Measurements from ENCODE around the gene SOWAHA.

SOWAHA gene

DNA sequence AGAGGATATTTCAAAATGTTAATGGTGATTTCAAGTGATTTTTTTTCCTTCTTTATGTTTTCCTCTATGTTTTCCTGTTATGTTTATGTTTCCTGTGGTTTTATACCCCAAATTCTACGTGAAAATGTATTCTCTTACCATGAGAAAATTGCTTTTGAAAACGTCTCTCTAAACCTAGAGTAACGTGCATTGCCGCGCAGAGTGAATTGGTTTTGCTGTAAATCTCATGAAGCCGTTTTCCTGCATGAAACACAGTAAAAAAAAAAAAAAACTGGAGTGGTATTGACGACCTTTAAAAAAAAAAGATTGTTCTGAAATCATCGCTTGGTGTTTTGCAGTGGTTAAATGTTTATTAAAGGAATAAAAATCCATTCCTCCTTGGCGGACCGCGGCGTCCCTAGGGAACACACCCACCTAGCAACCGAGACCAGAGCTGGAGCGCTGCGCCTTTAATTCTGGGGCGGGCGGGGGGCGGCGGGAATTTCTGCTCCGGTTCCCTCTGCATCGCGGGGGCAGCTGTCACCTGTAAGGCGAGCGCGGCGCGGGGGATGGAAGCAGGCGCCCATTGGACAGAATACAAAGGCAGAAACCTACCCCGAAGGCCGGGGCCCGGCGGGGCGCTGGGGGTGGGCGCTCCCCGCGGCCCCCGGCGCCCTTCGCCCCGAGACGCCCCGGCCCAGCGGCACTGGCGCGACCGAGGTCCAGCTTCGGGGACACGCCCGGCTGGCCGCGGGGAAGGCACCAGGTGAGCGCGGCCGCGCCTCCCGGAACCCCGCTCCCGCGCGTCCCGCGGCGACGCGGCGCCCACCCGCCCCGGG, at the start of gene SOWAHA:
TSS of gene SOWAHA (plus strand) at position 522 of the 818 bp plus-strand sequence. CDS start 320 bp downstream, outside the sequence.
- DNase-seq, result no peak

DNA sequence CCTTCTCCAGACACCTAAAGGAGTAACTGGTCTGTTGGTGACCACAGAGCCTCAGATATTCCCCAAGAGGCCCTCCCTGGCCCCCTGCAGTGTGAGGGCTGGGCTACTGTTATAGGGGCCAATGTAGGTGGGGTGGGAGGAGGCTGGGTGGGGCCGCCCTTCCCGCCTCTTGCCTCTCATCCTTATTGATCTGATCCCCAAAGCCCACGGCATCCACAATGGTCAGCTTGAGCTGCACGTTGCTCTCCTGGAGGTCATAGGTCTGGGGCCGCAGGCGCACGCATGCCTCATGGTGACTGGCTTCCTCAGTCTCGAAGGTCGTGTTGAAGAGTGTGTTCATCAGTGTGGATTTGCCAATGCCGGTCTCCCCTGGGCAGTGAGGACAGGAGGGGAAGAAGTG, 49.1 kb upstream of the SOWAHA start:
- no peak for DNase-seq

DNA sequence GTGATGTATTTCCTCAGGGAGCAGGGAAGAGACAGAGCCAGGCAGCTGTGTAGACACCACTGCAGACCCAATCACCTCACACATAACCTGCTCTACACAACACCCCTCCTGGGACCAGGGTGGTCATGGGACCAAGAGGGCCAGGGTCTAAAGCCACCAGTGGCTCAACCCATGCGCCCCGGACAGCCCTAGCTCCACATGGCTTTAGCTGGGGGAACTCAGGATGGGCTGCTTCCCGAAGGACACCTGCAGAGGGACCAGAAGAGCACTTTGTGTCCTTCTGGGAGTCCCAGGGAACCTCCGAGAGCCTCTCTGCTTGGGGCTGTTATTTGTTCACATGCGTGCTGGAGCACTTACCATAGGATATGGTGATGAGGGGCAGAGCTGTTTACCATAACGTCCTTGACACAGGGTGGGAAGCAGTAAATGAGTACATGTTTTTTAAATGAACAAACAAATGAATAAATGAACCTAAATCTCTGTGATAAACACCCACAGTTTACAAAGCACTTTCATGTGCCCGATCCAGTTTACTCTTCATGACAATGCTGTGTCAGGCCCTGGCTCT, 48.3 kb upstream of the SOWAHA start:
- no peak for DNase-seq

DNA sequence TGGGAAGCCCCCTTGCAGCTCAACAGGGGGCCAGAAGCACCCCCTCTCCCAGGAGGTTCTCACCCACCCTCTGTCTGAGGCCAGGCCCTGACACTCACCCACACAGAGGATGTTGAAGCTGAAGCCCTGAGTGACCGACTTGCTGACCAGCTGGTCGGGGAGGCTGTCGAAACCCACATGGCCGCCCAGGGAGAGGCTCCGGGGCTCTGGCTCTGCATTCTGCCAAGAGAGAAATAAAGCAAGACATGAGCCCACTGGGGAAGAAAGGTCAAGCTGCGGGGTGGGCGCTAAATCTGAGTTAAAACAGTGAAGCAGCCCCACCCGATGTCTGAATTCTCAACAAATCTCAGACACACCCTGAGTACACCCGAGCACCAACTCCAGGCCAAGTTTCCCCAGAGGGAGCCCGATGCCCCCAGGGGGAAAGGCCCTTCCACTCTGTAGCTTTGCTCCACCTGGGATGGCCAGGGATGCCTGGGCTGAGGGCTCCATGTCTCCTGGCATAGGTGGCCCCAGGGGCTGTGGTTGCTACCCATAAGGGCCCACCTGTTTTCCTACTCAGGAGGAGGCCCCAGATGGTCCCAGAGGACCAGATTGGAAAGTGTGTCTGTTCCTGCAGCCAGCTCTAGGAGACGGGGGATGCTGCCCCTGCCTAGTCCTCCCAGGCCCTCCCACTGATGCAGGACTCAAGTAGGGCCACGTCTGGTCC, 47.6 kb upstream of the SOWAHA start:
- DNase-seq, result no peak

DNA sequence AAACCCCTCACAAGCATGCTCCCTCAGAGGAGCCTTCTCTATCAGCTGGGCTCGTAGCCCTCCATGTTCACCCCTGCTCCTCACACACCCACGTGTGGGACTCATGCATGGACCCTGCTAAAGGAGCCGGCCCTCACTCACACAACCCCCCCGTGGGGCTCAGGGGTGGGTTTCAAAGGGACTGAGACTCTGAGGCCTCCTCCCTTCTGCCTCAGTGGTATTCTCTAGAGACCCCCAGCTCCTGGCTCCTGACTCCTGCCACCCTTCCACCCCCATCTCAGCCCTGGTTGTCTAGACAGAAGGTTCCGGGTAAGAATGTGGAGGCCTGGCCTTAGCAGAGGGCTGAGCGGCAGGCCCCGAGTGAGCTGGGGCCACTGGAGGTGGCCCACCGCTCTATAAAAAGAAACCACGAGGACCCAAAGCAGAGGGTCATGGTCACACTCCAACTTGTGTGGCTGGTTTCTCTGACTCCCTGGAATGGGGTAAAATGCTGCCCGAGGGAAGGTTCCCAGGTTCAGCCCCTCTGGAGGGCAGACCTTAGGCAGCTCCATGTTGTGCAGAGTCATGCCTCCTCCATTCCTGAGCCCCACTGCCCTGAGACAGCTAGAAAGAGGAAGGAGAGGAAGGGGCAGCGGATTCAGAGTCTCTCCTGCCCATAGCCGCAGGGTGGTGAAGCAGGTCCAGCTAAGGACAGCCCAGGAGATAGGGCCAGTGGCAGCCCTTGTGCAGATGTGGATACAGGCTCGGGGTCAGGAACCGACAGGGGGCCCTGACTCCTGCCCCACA, 46.9 kb upstream of the SOWAHA start:
- DNase-seq, result no peak

DNA sequence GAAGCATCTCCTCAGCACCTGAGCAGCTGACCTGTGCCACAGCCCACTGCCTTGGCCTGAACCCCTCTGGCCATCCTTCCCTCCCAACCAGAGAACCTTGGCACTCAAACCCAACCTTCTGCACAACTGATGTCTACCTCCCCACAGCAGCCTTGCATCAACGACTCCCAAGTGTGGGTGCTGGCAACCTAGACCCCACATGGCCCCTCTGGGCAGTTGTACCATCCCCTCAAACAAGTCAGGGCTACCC, 46.4 kb upstream of the SOWAHA start:
- DNase-seq, result no peak

DNA sequence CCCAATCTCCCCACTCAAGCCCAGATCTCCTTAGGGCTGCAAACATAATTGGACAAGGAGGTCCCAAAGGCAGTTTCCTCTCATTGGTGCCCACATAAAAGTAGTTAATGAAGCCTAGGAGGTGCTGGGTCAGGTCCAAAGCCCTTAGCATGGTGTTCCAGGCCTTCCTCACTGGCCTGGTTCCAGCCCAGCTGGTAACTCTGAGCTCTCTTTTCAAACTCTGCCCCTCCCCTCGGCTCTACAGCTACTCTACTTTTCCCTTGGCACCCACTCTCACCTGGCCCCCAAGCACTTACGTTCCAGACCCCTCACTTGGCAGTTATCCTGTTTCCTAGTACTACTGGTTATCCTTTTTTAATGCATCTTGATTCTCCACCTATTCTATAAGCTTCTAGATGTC, 46.0 kb upstream of the SOWAHA start:
- no peak for DNase-seq

DNA sequence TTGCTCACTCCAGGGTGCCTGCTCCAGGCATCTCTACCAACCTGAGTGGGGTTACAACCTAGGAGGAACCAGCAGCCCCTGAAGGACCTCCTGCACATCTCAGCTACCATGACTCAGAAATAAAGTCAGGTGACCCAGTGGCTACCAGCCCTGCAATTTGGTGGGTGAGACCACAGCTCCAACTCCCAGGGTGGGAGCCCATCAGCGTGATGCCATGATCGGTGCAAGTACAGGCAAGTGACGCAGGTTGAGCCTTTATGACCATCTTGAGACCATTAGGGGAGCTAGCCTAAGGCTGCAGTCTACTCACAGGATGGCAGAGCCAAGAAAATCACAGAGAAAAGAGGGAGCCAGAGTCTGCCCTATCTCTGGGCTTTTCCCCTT, 44.6 kb upstream of the SOWAHA start:
- no peak for DNase-seq

DNA sequence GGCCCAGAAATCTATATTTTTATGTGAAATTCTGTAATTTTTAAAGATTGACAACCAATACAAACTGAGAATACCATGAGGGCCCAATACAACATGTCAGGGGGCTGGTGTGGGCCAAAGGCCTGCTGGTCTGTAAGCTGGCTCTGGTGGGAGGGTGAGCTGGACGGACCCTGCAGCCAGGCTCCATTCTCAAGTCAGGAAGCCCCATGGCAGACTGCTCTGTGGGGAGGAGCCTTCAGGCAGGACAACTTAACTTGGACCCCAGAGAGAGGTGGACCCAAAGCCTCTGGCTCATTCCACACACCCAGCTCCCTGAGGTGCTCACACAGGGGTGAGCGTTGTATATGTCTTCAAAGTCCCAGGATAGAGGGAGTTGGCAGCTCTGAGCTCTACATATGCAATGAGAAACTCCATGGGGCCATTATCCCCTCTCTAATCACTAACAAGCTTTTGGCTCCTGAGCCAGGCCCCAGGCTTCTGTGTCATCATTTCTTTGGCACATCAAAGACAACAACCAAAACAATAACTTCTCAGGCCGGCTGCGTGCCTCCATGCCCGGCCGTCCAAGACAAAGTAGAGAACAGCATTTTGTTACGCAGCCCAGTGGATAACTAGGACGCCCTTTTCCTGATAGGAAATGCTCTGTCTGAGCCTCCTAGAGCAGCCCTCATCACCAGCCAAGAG, 42.5 kb upstream of the SOWAHA start:
- no peak for DNase-seq

DNA sequence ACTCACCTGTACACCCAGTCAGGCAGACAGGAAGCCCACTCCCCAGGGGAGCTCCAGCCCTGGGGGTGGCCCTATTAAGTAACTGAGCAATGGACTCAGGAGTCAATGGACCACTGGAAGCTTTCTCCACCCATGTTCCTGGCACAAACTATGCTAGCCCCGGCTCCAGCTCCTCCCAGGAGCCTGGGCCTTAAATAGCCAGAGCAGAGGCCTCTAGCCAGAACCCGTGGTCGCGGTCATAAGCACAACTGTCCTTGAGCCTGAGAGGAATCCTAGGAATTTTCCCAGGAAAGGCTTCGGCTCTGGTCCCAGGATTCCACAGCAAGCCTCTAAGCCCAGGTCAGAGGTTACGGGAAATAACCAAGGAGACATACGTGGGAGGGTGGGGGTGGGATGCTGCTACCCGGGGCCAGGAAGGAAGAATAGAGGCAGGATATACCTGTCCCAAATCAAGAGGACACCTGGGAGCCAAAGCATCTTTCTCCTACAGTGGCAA, 41.6 kb upstream of the SOWAHA start:
- no peak for DNase-seq

DNA sequence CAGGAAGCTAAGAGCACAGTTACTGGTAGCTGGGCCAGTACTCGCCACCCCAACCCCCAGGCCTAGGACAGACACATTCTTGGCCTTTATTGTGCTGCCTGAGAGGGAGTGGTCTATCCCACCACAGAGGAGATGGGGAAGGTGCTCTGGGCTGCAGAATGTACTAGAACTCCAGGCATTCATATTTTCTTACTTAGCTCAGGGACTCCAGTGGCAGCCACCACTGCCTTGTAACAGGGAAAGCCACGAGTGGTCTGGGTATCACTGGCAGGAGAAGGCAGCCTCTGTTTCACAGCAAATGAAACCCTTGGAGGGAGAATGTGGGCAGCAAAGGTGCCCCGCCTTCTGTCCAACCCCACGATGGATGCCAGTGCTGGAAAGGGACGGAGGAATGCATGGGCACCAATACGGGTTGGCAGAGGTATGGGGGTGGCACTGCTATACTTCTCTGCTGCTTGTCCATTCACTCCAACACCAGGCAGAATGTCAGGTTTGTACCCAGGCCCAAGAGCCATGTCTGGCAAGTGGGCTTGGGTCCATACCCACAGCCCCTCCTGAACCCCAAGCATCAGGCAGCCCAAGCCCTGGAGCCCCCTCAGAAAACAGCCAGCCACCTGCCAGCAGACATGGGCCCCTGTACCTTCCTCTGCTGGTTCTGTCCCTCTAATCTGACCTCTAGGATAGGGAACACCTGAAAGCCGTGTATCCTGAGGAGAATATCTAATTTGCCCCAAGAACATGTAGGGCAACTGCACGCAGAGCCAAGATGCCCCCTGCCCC, 40.6 kb upstream of the SOWAHA start:
- DNase-seq, result no peak

DNA sequence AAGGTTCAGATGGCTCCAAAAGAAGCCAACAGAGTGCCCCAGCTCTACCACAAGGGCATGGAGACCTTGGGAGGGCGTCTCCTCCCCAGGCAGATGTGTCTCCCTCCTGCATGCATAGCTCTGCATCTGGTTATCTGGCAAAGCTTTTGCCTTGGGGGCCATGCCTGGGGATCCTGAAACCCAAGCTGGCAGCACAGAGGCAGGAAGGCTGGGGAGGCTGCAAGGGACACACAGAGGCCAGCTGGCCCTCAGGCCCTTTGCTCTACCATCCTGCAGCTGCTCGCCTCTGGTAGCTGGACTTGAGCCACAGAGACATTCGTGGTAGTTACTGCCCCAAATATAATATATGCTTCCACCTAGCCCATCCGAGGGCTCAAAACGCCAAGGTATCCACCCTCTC, 40.0 kb upstream of the SOWAHA start:
- DNase-seq, result no peak

DNA sequence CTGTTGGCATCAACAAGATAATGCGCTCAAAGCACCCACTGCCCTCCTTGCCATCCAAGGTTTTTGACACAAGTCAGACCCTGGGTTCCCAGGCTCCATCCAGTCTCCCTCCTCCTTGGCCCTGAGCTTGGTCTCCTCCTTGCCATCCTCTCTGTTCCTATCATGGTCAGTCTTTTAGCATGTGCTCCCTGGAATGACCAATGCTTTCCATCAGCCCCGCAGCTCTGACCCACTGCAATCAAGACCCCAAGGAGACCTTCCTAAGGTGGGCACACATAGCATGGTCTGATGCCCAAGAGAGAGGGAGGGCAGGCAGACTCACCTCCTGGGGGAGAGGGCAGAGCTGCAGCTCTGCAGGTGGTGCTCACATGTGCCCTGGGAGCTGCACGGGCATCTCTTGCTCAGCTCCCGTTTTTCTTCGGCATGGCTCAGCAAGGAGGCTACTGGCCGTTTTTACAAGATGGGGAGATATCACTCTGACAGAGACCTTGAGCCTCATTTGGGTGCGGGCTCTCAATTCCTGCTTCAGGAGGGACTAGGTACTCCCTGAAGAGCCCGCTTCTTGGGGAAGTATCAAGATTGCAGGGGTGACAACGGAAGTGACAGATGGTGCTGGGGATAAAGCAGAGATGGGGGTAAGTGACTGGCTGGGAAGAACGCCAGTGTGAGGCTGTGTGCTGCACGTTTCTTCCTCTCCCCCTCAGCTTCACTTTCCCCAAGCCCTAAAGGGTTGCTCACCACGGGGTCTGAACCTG, 39.3 kb upstream of the SOWAHA start:
- no peak for DNase-seq

DNA sequence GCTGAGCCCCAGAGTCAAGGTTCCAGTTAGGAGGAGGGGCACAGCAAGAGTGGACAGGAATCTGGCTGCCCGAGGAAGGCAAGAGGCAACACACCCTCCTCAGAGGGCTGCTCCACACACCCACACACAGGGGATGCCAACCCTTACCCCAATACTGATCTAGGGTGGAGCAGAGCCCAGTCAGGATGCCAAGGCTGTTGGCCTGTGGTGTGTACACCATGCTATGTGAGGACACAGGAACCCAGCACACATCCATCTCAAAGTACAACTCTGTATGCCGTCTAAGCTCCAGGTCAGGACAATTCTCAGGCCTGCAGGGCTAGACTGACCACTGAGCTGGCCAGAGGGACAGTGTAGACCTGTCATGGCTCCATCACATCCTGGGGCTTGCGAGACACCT, 38.7 kb upstream of the SOWAHA start:
- no peak for DNase-seq

DNA sequence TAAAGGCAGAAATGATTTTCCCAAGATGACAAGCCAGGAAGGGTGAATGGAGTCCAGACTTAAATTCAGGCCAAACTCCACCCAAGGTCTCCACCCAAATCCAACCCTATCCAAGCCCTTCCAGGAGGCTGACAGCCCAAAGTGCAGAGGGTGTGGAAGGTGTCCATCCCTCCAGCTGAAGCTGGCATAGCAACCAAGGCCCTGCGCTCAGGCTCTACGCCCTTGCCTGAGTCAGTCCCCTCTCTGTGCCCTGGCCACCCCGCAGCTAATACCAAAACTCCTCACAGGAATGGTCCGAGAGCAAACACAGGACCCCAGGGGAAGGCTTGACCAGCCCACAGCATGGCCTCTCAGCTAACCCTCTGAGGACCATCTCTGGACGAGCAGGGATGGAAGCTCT, 38.2 kb upstream of the SOWAHA start:
- DNase-seq, result no peak

DNA sequence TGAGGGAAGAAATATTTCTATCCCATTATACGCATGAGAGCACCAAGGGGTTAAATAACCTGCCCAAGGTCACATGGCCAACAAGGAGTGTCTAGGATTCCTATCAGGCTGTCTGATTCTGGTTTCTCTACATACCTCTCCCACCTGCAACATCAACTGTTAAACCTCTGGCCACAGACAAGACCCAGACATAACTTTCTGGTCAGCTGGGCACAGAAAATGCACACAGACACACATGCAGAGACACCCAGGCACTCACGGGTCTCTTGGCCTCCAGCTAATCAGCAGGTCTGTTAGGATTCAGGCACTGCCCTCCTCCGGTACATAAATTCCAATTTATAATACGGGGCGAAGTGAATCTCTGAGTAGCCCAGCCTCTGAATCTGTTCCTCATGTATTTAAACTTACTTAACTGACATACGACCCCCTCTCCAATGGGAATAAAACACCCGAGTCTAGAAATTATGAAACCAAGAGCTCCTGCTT, 37.6 kb upstream of the SOWAHA start:
- no peak for DNase-seq

DNA sequence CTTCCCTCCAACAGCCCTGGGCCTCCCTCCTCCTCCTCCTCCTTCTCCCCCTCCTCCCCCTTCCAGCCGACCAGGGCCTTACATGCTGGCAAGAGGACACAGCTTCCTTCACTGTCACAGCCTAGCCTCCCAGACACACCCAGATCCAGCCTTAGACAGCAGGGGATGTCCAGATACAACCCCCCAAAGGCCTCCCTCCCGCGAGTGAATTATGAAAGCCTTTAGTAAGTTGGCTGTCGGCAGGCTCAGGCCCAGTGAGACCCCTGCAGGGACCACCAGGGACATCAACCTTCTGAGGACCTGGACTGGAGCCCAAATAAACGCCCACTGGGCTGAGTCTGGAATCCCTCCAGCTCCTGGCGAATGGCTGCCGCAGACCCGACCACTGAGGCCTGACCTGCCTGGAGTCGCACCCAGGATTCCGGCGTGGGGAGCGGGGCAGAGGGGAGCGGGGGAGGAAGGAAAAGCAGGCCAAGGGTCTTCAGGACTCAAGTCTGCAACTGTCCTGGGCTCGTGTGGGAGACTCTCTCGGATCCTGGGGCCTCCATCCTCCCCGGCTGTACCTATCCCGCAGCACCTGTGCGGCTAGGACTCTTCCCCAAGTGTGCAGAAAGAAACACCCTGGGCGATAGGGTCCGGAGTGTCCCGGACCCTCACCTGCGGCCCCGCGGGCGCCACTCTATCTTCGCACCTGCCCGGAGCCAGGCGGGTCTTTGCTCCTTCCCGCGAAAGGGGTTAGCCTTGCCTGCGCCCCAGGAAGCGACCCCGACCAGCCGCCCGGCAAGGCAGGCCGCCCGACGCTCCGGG, 36.8 kb upstream of the SOWAHA start:
- no peak for DNase-seq

DNA sequence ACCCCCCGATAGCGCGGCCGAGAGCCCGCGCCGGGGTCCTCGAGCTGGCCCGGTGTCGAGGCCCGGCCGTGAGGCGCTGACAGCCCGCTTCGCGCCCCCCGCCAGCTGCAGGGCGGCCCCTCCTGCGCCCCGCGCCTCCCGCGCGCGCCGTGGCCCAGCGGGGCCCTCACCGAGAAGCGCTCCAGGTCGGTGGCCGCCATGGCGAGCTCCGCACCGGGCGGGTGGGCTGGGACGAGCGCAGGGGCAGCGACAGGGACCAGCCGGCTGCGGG, 36.2 kb upstream of the SOWAHA start:
- DNase-seq, result no peak

DNA sequence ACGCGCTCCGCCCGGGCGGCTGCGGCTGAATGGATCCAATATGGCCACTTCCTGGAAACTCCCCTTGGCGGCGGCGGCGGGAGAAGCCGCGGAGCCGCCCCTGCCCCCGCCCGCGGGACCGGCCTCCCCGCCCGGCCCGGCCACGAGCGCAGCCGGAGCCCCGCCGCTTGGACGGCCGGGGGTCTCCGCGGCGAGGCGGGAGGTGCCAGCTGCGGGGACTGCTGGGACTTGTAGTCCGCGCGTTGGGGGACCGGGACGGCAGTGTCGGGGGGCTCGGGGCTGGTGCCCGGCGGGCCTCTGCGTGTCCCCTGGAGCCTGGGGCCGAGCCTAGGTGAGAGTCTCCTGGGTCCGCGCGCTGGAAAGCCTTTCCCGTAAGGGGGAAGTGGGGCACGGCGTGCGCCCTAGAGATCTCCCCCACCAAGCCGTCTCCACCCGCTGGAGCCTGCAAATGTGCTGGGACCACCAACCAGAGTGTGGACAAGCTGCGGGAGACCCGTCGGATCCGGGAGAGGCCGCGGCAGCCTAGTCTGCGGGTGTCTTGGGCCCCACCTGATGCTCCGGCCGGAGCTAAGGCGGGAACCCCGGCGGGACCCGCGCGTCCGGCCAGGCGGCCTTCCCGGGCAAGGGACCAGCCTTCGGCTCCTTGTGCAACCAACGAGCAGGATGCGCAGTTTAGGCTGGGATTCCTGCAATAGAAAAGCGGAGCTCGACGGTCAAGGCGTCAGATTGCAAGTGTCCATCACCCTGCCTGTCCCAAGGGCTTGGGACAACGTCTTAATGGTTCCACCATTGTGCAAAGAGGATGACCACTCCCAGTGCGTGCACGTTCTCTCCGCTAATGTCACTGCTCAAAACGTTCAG, 35.7 kb upstream of the SOWAHA start, which contains the start of gene SEPTIN8:
TSS of gene SEPTIN8 (minus strand) at position 31 of the 861 bp plus-strand sequence. CDS start 102 bp downstream, outside the sequence.
- DNase-seq, result peak; percentile 54

Data from CD4-positive, alpha-beta T cell treated with Interleukin-12 subunit alpha and Interleukin-12 subunit beta, for 1 hour (primary cell).